NCI-H524 (cell line): Measurements from ENCODE around the gene CDK14.

ENCODE experiments used
- DNase-seq, 2 experiments: peaks; one replicate each; lab custom pipeline; 2025; lab: John Stamatoyannopoulos, UW

Gene CDK14

DNA sequence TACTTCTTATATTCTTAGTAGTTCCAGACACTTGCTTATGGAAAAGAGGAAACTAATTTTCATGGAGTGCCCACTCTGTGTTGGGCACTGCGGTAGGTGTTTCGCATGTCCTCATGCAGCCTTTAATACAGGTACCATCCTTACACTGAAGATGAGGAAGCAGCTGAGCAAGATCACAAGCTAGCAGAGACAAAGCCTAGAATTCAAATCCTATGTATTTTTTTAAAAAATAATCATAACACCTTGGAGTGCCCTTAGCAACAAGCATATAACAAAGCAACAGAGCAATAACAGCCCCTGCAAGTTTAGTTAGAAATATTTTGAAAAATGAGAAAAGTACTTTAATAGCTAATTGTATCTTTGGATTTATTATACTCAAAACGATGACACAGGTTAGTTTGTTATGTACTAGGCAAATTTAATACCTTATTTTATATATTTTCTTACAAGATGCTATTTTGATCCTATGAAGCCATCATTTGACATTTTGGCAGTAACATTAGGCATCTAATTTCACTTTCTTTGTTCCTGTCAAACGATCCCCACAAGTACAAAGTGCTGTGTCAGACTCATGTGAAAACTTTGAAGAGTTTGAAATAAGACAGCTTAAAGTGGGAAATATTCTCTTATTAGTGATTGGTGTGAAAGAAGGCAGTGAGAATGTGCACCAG is 245.8 kb downstream of the CDK14 start:
- no peak for DNase-seq

DNA sequence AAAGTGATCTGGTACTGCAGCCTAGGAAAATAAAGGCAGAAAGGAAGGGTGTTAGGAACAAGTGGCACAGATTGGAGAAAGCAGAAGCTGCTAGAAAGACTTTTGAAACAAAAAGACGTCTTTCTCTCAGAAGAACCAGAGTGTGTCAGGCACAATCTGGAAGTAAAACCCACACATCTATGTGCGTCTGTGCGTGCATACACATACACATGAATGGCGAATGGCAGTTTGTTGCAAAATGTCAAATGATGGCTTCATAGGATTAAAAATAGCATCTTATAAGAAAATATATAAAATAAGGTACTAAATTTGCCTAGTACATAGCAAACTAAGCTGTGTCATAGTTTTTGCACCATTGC is 246.3 kb downstream of the CDK14 start:
- DNase-seq: no peak

DNA sequence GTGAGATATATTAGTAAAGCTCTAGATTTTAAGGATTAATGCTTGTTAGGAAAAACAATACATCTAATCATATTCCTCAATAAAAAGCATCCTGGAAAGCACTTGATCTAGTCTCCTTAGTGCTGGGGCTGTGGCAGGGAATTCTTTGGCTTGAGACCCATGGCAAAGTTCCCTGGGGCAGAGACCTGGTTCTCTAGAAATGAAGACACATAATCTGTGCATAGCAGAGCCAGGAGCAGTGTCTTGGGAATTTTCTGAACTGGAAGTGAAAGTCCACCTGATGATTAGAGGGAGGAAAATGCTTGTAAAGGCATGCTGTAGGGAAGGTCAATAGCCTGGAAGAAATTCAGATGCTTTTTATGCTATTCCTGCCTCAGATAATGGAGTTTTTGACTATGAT is 247.4 kb downstream of the CDK14 start:
- no peak for DNase-seq

DNA sequence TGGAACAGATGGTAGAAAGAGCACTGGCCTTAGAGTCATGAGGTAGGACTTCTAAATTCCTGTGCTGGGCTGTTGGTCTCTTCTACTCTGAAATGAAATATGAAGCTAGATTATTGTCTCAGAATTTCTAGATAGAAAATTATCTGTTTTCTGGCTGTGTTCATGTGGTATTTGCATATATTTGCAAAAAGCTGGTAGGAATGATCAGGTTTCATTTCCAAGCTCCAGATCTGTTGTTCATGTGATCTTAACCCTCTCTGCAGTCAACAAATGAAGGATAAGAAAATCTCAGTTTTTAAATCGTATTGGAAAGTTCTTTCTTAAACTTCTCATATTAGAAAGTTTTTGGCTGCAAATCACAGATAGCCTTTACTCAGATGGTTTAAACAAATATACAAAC is 248.3 kb downstream of the CDK14 start:
- no peak for DNase-seq

DNA sequence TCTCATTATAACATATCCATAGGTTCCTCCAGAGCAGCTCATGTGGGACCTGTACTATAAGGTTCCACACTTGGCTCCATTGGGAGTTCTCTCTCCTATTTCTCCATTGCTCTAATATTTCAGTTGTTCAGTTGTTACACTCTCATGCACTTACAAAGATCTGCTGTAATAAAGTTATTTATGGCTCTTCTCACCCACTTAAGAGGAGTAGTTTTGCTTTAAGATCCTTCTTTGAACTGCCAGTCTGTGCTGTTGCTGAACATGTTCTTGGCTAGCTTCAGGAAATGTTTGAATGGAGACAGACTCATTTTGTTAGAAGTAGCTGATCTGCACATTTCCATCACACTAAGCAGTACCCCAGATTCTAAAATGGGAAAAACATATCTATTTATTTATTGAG is 250.1 kb downstream of the CDK14 start:
- DNase-seq: no peak

DNA sequence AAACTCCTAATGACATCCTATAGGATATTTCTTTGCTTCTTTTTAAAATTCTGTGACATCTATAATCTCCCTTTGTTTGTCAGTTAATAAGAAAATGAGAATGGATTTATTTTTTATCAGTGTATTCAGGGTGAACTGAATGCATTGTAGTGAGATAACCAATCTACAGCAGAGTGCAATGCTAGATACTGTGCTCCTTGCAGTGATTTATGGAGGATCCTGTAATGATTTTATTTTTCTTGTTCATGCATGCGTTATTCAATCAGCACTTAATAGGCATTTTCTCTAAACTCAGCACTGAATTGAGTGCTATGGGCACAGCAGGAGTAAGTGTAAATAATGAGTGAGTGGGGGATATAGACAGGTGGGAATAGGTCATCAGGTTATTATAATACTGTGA is 253.9 kb downstream of the CDK14 start:
- DNase-seq: peak in 1 of 2 experiments; percentile 81

DNA sequence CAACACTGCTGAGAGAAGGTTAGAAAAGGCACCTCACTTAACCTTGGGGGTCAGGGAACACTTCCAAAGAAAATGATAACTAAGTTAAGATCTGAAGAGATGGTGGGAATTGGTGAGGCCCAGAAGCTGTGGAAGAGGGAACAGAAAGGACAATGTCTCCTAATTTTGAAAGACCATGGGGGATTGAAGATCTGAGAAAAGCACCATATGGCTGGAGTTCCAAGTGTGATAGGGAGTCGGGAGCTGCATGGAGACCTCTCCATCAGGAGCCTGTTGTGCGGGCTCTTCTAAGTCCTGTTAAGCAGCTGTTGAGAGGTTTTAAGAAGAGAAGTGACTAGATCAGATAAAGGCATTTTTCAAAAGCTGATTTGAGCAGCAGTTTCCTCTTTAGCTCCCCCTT is 254.3 kb downstream of the CDK14 start:
- DNase-seq: peak; percentile 95 to 96

DNA sequence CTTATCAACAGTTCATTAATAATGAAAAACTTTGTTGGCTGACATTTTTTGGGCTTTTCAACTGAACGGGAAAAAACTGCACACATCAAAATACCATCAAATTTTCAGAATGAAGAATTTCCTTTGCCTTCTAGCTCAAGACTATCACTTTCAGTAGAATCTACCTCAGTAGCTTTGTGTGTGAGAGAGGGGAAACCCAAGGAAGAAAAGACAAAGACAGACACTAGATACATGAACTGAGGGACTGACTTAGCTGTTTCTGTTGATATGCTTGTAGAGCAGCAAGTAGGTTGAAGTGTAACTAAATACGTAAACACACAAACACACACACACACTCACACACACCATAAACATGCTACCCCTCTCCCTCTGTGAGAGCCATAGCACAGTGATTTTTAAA is 257.1 kb downstream of the CDK14 start:
- DNase-seq: no peak

DNA sequence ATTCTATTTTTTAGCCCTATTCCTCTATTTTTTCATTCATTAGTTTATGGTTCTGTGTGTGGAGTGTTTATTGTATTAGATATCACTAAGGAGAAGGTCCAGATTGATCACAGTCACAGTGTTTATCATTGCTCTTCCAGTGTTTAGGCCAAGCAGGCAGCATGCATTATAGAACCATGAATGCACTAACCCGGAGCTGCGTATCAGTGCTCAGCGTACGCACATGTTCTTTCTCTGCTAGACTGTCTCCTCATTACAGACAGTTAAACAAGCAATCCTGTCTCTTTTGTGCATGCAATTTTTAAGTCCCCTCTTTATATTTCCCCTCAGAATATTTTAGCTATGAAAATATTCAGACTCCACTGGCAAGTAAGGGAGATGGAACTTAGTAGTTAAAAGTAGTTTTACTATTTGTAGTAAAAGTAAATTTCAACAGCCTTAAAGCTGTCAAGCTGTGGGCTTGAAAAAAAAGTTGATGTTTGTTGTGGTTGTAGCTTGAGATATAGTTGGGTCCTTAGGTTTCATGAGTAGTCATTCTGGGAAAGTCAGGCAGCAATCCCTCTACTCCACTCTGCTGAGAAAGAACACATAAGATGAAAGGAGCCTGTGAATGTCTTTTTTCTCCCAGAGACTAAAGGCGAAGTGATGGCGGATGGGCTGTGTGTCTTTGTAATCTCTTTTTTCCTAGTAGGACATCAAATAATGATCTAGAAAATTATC is 260.4 kb downstream of the CDK14 start:
- DNase-seq: no peak

DNA sequence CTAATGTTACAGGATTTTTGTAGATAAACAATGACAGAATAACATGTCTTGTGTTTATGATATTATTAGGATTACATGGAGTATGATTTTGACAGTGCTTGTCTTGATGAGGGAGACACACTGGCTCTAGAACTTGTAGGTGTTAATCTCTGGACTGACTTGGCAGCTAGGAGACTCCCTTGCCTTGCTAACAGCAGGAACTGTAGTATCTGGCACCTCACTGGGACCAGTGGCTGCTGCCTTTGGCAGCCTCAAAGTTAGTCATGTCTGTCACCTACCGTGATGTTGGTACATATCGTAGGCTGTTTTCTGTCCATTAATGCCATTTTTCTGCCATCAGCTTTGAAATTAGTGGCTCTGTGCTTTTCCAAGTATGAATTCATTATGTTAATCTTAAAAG is 261.5 kb downstream of the CDK14 start:
- no peak for DNase-seq

DNA sequence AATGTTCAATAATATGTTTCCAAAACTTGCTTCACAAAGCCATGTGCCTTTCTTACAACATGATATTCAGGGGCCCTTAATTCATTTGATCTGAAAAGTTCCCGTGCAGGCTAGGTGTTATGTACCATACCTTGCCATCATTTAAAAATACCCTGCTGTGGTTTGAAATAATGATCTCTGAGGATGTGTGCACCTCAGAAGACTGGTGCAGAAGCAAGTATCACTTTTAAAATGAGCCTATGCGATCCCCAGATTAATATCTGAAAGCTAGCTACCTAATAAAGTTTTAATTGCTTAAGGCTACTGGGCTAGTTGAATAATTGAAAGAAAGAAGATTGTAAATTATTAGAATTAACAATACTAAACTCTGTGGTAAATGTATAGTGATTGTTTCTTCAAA is 262.4 kb downstream of the CDK14 start:
- DNase-seq: no peak

DNA sequence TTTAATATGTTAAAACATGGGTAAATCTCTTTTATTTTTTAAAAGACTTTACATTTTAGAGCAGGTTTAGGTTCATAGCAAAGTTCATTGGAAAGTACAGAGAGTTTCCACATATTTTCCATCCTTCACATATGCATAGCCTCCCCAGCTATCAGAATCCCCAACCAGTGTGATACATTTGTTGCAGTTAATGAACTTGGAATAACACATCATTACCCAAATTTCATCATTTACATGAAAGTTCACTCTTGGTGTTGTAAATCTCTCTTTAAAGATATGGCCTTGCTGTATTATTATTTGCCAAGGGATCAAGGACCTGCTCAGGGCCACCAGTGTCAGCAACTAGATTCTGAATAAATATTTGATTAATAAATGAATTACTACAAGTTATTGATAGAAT is 263.4 kb downstream of the CDK14 start:
- no peak for DNase-seq

DNA sequence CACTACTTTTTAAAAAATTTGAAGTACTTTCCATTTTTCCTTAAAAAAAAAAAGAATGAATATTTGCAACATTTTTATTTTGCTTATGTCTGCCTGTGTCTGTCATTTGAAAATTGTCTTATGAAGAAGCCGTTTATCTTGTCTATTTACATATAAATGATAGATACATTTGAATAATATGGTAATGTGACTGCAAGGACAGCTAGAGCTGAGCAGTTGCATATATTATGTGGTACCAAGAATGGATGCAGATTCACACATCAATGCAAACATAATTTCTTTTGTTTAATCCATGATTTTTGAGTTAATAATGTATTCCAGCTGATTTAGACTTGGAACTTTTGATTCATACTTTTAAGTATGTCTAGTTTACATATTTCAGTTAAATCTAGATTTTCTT is 268.0 kb downstream of the CDK14 start:
- no peak for DNase-seq

DNA sequence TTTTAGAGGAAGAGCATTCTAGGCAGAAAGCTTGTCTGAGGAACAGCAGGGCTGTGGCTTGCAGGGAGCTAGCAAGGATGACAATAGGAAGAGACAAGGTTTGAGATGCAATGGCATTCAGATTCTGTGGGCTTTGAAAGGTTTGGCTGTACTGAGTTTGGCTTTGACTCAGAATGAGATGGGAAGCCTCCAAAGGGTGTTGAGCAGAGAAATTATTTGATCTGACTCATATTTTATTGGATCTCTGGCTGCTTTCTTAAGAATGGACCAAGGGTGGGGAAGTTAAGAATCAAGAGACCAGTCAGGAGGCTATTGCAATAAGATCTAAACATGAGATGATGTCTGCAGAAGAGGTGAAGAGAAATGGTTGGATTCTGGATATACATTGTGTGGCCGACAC is 273.2 kb downstream of the CDK14 start:
- DNase-seq: no peak

DNA sequence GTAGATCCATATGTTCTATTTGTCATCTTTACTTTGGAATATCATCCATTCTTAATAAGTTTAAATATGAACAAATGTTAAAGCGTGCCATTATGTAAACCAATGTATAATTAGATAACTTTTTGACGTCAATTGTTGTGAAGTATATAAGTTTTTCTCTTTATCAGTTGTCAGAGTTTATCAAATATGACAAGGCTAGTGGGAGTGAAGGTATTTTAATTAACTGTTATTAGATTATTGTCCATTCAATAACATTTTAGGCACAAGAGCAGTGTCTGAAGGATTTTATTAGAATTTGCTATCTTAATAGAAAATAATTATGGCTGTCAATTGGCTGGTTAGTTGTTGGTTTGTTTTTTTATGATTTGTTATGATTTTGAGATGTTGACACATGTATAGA is 280.6 kb downstream of the CDK14 start:
- DNase-seq: no peak

DNA sequence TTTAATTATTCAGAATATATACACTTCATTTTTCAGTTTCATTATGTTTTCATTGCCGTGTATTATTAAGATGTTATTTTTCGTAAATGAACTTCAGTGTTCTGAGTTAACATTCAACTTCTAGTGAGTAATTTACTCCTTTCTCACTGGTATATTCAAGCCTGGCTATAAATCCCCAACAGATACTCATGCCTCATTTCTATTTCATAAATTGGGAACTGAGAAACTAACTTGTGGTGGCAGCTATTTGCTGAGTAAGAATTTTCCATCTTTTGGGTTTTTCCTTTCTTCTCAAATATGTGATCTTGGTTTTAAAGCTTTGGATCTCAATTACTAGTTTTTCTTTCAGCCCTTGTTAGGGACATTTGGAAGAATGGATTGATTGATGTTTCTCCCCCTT is 281.1 kb downstream of the CDK14 start:
- DNase-seq: no peak

DNA sequence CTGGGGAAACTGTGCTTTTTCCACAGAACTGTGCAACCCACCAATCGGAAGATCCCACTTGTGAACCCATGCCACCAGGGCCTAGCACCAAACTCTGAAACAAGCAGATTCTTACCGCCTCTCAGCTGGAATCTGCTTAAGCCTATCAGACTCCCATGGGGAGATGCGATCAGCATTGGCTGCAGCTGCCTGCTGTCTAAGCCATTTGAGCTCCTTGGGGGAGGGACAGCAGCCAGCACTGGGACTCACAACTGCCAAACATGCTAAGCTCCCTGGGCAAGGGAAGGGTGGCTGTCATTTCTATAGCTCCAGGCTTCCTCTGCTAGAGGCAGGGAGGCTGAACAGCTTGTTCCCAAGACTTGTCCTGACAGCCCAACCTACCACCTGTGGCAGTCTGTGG is 283.8 kb downstream of the CDK14 start:
- DNase-seq: peak; percentile 43 to 88

DNA sequence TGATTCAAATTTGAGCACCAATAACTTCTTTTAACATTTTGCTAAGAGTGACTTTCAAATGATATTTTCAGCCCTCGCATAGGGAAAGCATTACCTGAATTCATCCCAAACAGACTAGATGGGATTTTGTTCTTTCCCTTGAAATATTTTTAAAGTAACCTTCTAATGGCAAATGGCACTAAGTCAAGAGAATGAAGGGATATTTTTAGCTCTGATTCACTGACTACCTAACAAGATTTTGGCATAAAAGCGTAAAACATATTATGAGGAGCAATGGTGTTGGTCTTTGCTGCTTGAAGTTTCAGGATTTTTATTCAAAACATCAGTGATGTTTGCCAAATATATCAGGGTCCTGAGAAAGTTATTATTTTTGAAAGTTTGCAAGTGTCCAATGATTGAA is 290.3 kb downstream of the CDK14 start:
- DNase-seq: no peak

DNA sequence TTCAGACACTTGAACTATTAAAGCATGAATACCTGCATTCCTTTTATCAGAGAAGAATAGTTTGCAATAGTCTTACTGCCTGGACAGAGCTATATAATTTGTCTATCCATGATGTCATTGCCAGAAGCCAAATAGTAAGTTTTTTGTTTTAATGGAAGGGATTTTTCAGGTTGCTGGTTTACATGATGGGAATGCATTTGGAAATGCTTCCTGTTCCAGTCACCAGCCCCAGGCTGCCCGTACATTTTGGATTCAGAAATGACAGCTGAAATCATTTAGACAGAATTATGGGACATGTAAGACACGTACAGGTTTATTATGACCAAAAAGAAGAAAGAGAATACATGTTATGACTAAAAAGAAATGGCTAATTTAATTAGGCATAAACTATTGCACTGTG is 293.1 kb downstream of the CDK14 start:
- no peak for DNase-seq

DNA sequence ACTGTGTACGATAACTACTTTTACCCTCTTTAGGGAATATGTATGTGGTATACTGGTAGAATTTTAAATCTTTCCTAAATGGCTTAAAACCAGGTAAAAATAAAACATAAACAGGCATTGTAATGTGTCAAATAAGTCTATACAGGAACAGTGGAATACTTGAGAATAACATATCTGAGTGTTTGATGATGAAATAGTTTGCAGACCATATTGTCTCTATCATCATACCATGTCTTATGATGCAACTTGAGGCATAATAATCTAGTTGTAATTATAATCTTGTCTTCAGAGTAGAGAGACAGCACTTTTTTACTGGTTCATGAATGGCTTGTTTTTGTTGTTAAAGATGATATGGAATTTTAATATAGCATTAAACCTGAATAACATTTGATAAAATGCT is 293.5 kb downstream of the CDK14 start:
- no peak for DNase-seq

DNA sequence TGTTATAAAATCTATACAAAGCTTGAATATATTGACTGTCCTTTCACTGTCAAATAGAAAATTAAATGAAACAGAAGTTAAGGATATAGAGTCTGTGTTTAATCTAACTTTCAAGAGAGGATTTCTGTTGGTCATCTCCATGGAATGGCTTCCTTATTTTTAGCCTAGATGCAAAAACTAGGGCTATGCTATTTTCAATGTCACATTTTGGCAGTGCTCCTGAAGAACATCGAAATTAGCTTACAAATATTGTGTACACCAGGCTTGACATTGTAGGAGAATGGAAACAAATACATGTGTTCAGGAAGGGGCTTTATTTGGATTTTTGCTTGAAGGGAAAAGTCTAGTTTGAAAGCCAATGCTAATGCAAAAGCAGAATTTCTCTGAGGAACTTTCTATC is 295.4 kb downstream of the CDK14 start:
- no peak for DNase-seq

DNA sequence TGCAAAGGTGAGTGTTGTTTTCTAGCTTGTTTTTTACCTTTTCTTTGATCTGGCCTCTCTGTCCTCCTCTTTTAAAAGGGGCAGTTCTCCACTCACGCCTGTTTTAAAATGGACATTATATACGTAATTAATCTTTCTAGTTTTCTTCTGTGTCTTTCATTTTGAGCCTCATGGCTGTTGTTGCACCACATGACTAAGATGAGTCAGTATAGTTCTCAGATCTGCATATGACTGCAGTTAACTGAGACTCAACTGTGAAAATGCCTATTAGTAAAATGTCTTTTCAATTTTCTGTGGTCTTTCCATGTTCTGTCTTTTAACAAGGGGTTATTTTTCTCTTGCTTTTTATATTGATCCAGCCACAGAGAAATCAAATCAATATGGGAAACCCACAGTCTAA is 296.1 kb downstream of the CDK14 start:
- no peak for DNase-seq

DNA sequence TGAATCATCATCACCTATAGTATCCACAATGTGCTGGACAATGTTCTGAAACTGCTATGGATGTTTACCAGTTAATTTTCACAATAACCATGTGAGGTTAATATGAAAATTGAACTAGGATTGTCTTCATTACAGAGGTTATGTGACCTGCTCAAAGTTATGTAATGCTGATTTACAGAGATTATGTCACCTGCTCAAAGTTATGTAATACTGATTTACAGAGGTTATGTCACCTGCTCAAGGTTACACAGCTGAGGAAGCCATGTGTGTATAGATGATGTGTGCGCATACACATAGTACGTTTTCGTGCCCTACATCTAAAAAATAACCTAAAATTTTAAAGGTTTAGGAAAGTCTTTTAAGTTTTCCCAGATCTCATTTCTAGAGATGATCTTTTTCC is 298.0 kb downstream of the CDK14 start:
- no peak for DNase-seq

DNA sequence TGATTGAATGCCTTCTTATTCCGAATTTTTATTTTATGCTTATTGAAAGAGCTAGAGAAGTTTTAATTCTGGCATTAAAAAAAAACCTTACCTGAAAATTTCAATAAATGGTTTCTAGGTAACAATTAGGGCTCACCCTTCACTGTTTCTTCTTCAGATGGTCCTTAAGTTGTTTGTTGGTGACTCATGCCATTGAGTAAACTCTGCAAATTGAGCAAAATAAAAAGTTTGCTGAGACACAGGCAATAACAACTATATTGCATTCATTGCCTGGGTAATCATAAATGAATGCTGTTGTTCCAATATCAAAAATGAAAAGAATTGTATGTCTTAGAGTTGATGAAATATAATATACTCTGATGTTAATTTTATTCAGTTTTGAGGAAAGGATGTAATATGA is 300.3 kb downstream of the CDK14 start:
- DNase-seq: no peak
